Stimulated activated CD4-positive, alpha-beta T cell treated with anti-CD3 and anti-CD28 coated beads, Interleukin-1b, Interleukin-23, amount 100 ng/mL, for 1 hour (primary cell): Measurements from ENCODE around the gene UPK1A.
"Not testable (repeated sequence)": the region's sequence is repeated elsewhere in the genome, so short reads cannot be mapped to it uniquely, and the experiment has no call there.

ENCODE experiments used
- DNase-seq, 2 donors: peaks; one replicate each; pipeline ENCODE4 v3.0.0-alpha.2; 2020; ENCODE audit warnings: low read depth in 2 of 2

The UPK1A gene

DNA sequence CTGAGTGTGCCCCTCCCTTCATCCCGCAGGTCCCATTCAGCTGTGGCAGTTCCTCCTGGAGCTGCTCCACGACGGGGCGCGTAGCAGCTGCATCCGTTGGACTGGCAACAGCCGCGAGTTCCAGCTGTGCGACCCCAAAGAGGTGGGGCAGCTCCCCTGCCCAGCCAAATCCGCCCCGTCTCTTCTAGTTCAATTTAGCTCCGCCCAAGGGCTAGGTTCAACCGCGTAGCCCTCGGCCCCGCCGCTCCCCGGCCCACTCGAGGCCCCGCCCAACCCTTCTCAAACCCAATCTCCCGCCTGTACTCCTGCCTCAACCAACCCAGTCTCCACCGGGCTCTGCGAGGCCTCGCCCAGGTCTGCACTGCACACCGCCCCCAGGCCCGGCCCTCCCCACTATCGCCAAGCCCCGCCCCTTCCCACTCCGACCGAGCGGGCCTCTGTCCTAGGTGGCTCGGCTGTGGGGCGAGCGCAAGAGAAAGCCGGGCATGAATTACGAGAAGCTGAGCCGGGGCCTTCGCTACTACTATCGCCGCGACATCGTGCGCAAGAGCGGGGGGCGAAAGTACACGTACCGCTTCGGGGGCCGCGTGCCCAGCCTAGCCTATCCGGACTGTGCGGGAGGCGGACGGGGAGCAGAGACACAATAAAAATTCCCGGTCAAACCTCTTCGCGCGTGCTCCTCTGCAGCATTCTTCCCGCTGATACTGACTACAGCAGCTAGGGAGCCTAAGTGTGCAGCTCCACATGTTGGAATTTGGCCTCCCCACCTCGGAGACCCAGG is 21.9 kb upstream of the UPK1A start:
- peak; percentile 84 to 87 for DNase-seq

DNA sequence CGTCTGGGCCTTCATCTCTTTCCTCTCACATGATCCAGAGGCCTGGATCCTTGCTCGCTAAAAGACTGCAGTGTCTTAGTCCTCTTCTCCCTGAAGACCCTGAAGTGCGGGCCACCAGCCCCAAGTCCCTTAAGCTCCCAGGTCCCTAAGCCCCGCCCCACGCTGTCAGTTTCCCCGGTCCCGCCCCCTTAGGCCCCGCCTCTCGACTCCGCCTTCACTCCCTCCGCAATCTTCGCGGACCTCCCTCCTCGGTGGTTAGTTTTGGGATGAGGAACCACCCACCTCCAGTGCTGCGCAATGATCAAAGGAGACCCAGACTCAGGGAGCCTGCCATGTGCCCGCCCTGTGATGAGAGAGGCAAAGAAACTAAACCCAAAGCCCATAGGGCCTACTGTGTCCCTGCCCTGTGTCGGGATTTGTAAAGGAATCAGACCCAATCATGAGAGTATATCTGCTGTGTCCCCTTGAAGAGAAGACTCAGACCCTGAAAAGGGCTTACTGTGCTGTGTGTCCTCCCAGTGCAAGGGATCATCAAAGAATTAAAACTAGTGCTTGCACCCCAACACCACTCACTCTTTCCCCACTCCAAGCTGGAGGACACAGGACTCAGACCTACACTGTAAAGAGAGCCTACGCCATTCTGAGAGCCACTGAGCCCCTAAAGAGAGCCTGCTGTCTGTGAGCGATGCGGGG is 21.2 kb upstream of the UPK1A start:
- peak; percentile 22 to 81 for DNase-seq

DNA sequence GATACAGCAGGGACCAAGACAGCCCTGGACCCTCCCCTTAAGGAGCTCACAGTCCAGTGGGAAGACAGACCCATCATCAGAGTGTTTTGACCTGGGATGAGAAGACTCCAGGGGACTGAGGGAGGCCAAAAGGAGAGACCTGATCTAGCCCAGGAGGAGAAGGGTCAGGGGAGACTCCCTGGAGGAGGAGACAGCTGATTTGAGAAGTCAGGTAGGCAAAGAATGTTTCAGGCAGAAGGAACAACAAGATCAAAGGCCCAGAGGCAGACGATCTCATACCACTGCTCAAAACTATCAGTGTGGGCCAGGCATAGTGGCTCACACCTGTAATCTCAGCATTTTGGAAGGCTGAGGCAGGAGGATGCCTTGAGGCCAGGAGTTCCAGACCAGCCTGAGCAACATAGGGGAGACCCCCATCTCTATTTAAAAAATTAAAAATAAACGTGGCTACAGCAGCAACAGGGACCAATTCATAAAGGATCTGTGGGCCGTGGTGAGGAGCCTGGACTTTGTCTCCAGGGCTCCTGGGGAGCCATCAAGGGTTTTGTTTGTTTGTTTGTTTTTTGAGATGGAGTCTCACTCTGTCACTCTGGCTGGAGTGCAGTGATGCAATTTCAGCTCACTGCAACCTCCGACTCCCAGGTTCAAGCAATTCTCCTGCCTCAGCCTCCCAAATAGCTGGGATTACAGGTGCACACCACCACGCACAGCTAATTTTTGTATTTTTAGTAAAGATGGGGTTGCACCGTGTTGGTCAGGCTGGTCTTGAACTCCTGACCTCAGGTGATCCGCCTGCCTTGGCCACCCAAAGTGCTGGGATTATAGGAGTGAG is 20.4 kb upstream of the UPK1A start:
- DNase-seq, result no peak

DNA sequence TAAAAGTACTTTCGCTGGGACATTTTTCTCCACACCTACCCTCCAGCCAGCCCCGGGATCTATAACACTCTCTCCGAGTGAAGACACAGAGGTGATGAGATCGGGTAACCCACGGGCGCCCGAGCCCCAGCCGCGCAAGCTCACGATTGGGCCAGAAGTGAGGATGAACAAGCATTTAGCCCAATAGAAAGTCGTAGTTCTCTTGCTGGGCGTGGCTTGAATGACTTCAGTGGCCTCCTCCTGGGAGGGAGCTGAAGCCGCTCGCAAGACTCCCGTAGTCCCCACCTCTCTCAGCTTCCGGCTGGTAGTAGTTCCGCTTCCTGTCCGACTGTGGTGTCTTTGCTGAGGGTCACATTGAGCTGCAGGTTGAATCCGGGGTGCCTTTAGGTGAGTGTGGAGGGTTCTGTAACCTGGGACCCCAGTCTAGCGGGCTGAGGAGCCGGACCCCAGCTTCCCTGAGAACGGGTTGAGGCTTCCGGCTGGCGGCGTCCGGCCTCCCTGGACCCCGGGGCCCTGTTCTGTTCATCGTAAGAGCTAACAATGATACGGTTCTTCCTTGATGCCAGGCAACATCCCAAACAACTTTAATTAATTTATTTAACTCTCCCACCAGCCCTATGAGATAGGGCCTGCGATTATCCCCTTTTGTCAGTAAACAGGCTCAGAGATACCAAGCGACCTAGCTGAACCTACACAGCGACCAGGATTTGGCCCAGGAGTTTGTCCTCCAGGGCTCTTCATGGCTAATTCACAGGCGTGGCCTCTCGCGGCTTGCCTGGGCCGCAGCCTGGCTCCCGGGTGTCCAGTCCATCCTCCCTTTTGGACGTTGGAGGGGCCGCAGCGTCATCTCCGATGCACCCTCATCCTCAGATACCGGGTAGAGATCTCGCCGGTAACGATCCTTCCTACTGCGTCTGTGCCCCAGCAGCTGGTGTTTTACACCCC is 18.0 kb upstream of the UPK1A start, which contains the start of gene COX6B1:
Gene COX6B1 (plus strand): TSS at position 307 of the 945 bp plus-strand sequence. CDS start 2,921 bp downstream, outside the sequence.
- DNase-seq, result peak; percentile 69 to 76

DNA sequence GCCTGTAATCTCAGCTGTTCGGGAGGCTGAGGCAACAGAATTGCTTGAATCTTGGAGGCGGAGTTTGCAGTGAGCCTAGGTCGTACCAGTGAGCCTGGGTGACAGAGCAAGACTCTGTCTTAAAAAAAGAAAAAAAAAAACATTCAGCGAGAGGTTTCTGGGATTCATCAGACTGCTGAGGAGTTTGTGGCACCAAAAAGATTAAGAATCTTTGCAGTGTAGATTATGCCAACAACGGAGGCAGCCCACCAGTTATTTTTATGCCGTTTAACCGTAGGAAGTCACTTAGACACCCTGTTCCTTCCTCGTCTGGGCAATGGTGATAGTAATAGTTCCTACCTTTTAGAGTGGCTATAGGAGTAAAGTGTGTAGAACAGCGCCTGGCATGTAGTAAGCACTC is 15.7 kb upstream of the UPK1A start:
- no peak for DNase-seq

DNA sequence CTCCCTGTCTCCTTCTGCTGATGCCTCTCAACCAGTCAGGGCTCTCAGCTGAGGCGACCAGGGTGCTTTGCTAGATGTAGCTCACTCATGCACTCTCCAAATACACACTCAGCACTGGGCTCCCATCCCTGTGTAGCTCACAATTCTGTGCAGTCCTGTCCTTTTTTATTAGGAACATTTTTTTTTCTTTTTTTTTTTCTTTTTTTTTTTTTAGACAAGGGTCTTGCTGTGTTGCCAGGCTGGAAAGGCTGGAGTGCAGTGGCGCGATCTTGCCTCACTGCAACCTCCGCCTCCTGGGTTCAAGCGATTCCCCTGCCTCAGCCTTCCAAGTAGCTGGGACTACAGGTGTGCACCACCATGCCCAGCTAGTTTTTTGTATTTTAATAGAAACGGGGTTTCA is 11.5 kb upstream of the UPK1A start:
- not testable (repeated sequence) for DNase-seq

DNA sequence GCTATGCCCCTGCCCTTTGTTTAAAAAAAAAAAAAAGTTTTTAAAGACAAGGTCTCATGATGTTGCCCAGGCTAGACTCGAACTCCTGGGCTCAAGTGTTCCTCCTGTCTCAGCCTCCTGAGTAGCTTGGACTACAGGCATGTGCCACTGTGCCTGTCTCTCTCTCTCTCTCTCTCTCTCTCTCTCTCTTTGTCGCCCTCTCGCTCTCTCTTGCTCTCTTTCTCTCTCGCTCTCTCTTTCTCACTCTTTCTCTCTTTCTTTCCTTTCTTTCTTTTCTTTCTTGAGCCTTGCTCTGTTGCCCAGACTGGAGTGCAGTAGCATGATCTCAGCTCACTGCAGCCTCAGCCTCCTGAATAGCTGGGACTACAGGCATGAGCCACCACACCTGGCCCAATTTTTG is 10.7 kb upstream of the UPK1A start:
- DNase-seq, result no peak

DNA sequence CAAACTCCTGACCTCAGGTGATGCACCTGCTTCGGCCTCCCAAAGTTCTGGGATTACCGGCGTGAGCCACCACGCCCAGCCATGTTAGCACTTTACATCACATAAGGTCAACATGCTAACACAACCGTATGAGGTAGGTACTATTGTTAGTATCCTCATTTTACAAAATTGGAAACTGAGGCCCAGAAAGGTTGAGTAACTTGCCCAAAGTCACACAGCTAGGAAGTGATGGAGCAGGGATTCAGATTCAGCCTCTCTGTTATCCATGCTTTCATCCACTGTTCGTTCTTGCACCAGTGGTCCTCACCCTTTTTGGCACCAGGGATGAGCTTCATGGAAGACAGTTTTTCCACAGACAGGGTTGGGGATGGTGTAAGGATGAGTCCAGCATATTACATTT is 9.6 kb upstream of the UPK1A start:
- DNase-seq, result no peak

DNA sequence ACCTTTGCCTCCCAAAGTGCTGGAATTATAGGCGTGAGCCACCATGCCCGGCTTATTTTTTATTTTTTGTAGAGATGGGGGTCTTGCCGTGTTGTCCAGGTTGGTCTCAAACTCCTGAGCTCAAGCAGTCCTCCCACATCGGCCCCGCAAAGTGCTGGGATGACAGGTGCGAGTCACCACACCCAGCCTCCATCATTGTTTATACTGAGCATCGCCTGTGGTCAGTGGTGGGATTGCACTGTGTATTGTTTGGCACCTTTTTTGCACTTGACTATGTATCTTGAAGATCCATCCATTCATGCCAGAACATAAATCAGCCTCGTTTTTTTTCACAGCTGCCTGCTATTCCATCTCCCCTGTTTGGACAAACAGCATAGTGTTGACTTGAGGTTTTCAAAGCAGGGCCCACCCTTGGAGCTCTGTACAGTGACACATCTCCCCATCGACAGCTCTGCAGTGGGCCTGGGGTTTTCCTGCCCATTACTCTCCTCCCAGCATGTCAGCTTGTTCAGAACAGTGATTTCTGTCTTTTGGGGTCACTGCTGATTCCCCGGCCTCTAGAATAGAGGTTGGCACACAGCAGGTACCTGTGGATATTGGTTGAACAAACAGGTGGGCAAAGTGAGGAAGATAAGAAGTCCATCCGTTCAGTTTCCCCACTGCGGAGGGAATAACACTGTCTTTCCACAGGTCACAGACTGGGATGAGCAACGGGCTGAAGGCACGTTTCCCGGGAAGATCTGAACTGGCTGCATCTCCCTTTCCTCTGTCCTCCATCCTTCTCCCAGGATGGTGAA is 8.2 kb upstream of the UPK1A start:
- DNase-seq, result no peak

DNA sequence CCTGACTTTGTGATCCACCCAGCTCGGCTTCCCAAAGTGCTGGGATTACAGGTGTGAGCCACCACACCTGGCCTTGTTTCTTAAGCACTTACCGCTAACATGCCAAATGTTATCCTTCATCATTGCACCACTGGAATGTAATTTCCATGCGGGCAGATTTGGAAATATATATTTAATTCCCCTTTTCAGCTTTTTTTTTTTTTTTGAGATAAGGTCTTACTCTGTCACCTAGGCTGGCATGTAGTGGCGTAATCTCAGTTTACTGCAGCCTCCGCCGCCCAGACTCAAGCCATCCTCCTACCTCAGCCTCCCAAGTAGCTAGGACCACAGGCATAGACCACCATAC is 4.3 kb upstream of the UPK1A start:
- DNase-seq, result no peak

DNA sequence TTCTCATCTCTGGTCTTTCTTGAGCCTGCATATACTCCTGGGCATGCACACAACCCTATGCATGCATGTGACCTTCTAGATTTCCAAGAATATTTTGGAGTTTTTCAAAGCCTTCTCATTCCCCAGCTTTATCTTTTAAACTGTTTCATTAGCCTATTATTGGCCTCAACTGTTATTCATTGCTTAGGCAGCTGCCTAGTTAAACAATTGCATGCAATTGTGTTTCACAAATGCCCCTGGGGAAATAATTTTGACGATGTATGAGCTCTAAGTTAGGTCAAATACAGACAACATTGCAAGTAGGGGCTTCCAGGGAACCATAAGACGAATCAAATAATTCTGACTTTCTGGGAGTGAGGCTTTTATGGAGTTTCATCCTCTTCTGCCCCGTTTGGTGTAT is 2.3 kb upstream of the UPK1A start:
- no peak for DNase-seq

DNA sequence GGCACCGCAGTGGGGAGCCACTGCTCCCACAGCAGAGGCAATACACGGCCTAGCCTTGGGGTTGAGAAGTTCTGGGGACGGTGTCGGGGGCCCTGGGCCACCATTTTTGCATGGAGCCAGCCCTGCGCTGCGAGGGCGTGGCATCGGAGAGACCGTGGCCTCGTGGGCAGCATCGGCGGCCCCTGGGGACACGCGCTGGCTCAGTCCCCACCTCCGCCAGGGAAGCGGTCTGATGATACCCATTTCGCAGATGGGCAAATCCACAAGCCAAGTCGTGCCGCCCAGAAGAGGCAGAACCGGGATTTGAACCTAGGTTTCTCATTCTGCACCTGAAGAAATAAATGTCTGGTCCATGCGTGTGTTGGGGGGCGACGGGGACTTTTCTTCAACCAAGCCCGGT is 1.2 kb upstream of the UPK1A start:
- DNase-seq, result no peak

DNA sequence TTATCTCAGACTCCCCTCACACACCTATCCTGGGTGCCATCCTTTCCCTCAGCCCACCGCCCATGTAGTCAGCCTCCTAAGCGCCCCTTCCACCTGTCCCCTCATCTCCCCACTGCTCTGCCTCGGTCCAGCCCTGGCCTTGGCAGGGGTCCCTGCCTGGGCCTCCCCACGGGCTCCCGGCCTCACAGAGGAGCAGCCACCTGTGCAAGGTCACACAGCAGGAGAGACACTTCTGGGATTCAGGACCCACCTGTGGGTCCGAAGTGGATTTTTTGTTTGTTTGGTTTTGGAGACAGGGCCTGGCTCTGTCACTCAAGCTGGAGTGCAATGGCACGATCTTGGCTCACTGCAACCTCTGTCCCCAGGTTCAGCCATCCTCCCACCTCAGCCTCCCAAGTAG is 713 bp upstream of the UPK1A start:
- DNase-seq, result no peak

DNA sequence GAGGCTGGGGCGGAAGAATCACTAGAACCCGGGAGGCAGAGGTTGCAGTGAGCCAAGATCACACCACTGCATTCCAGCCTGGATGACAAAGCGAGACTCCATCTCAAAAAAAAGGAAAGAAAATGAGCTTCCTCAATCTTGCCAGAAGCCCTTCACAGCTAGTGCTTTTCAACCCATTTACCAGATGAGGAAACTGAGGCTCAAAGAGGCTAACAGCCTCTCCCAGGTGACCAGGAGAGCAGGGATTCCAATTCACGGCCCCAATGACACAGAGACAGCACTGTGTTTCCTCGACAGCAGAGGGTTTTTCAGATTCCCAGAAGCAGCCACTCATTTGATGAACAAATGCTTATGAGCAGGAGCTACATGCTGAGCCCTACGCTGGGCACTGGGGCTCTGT is 3.2 kb downstream of the UPK1A start:
- no peak for DNase-seq

DNA sequence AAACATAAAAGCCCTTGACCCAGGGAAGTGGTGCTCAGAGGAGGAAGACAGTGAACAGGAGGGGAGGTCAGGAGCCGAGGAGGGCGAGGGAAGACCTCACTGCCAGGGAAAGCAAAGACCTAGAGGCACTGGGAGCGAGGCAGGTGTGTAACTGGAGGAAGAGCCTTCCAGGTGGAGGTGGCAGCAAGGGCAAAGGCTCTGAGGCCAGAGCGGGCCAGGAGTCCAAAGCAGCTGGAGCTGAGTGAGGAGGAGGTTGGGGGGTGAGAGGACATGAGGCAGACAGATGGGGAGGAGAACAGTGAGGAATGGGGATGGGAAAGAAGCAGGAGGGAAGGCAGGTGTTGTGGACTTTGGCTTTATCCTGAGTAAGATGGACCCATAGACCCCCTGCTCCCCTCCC is 3.7 kb downstream of the UPK1A start:
- DNase-seq, result no peak

DNA sequence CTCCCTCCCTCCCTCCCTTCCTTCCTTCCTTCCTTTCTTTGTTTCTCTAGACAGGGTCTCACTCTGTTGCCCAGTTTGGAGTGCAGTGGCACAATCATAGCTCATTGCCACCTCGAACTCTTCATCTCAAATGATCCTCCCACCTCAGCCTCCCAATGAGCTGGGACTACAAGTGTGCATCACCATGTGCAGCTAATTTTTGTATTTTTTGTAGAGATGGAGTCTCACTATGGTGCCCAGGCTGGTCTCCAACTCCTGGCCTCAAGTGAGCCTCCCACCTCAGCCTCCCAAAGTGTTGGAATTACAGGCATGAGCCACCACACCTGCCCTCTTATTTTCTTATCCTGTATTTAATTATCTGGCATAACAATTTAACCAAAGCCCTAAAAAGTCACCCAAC is 4.4 kb downstream of the UPK1A start:
- DNase-seq, result no peak

DNA sequence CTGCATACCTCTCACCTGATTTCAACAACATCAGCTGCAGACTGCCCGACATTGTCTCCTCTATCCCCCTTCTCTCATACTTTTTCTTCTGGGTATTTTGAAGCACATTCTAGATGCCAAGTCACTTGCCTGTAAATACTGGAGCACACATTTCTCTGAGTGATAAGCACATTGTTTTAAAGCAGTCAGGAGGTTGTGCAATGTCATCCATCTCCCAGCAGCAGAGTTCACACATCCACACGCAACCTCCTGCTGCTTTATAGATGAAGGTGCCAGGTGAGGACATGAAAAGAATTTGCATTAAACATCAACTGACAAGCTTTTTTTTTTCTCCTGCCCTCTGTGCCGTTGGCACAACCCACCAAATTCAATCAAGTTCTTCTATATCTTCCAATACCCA is 5.5 kb downstream of the UPK1A start:
- no peak for DNase-seq

DNA sequence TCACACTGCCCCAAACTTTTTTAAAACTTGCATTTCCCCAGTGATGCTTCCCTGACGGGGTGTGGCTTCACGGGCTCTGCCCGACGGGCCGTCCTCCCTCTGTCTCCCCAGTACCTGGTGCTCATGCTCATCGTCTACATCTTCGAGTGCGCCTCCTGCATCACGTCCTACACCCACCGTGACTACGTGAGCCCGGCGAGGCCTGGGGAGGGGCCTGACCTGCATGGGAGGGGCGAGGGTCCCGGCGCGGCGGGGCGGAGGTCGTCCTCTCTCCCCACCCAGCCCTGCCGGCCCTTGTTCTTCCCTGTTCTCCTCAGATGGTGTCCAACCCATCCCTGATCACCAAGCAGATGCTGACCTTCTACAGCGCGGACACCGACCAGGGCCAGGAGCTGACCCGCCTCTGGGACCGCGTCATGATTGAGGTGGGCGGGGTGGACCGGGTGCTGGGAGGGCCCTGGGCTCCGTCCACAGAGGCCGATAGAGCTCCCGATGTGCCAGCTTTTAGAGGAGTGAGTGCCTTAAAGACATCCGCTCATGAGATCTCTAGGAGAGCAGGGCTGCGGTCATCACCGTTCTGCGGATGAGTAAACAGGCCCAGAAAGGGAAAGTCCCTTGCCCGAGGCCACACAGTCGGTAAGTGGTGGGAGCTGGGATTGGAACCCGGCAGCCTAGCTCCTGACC is 6.9 kb downstream of the UPK1A start:
- DNase-seq, result no peak

DNA sequence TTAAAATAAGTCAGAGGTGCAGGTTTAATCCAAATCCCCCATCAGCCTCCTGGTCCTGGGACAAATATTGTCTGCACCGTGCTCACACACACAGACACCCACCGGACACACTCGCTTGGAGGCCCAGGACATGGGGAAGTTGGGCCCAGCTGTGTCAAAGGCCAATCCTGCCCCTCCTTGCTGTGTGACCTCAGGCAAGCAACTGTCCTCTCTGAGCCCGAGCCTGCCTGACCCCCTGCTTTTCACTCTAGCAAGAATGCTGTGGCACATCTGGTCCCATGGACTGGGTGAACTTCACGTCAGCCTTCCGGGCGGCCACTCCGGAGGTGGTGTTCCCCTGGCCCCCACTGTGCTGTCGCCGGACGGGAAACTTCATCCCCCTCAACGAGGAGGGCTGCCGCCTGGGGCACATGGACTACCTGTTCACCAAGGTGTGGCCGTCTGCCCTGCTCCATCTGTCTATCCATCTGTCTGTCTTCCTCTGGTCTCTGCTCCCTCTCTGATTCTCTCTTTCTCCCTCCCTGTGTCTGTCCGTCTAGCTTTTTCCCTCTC is 9.3 kb downstream of the UPK1A start:
- DNase-seq, result no peak

DNA sequence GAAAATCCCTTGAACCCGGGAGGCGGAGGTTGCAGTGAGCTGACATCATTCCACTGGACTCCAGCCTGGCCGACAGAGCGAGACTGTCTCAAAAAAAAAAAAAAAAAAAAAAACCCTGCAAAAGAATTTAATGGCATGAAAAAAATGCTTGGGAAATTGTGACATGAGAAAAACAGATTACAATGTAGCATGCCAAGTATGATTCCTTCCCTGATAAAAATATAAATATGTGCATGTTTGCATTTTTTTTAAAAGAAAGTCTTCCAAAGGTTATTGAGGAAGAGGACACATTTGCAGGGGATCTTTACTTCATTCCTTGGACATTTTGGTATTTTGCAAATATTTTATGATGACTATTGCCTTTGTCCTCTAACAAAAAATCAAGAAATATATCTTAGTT is 23.5 kb downstream of the UPK1A start:
- DNase-seq, result no peak
